ENCODE results near the gene SEL1L. TPM values are rescaled to one million over a fixed set of nuclear protein-coding genes. Genes with fewer than 3 reads are reported as not detected.
"Not testable (repeated sequence)": the region's sequence is repeated elsewhere in the genome, so short reads cannot be mapped to it uniquely, and the experiment has no call there.

The SEL1L gene
- total RNA-seq, 1 donor from 2014 or later, result 74.7 TPM

GRCh38 chr14:81473456-81474147 lies 60.1 kb downstream of the SEL1L start:
- H3K9me3 Mint-ChIP-seq, result no peaks in the 10 kb centered on the region
- H3K36me3 Mint-ChIP-seq, result peaks cover 15% of the 10 kb centered on the region
- no peak overlapping the region for H3K4me3 Mint-ChIP-seq
- H3K4me1 Mint-ChIP-seq, result peaks cover 16% of the 10 kb centered on the region
- TF ChIP-seq CTCF (IDR thresholded peaks at IDR 0.05; ENCODE audit: unreplicated experiment), result no peak
- no peak overlapping the region for H3K27ac Mint-ChIP-seq
- DNase-seq (ENCODE audit: low spot score in 2 of 2, unreplicated experiment in 2 of 2), result no peak
- H3K27me3 Mint-ChIP-seq (ENCODE audit: low read depth), result no peaks in the 10 kb centered on the region

- Mint-ChIP-seq H3K36me3 (peaks cover 9% of the 10 kb centered on the region), H3K4me3 (no peak overlapping the region), H3K27ac (no peak overlapping the region), H3K27me3 (ENCODE audit: low read depth) (no peaks in the 10 kb centered on the region), H3K9me3 (no peaks in the 10 kb centered on the region), H3K4me1 (peaks cover 16% of the 10 kb centered on the region)
- no peak for TF ChIP-seq CTCF (IDR thresholded peaks at IDR 0.05; ENCODE audit: unreplicated experiment)
- DNase-seq (ENCODE audit: low spot score in 2 of 2, unreplicated experiment in 2 of 2), result no peak
These were observed 61.4 kb downstream of the SEL1L start for GRCh38 chr14:81472096-81472800.

GRCh38 chr14:81471062-81471461 lies 62.6 kb downstream of the SEL1L start:
- H3K9me3 Mint-ChIP-seq, result no peaks in the 10 kb centered on the region
- no peak overlapping the region for H3K4me3 Mint-ChIP-seq
- peaks cover 8% of the 10 kb centered on the region for H3K36me3 Mint-ChIP-seq
- TF ChIP-seq CTCF (IDR thresholded peaks at IDR 0.05; ENCODE audit: unreplicated experiment), result no peak
- H3K4me1 Mint-ChIP-seq, result peaks cover 21% of the 10 kb centered on the region
- DNase-seq (ENCODE audit: low spot score in 2 of 2, unreplicated experiment in 2 of 2), result no peak
- H3K27me3 Mint-ChIP-seq (ENCODE audit: low read depth), result no peaks in the 10 kb centered on the region
- H3K27ac Mint-ChIP-seq, result no peak overlapping the region

GRCh38 chr14:81470557-81470826 lies 63.2 kb downstream of the SEL1L start:
- not testable (repeated sequence) for H3K4me3 Mint-ChIP-seq; H3K36me3 Mint-ChIP-seq; DNase-seq (ENCODE audit: low spot score in 2 of 2, unreplicated experiment in 2 of 2); H3K9me3 Mint-ChIP-seq; H3K27me3 Mint-ChIP-seq (ENCODE audit: low read depth); H3K27ac Mint-ChIP-seq
- peaks cover 21% of the 10 kb centered on the region for H3K4me1 Mint-ChIP-seq

- Mint-ChIP-seq H3K9me3 (no peaks in the 10 kb centered on the region), H3K36me3 (no peaks in the 10 kb centered on the region)
These were observed 66.8 kb downstream of the SEL1L start for GRCh38 chr14:81466854-81467253.

More at GRCh38 chr14:81466854-81467253, 66.8 kb downstream of the SEL1L start:
- H3K4me1 Mint-ChIP-seq, result peaks cover 16% of the 10 kb centered on the region
- H3K4me3 Mint-ChIP-seq, result no peak overlapping the region
- TF ChIP-seq CTCF (IDR thresholded peaks at IDR 0.05; ENCODE audit: unreplicated experiment), result no peak
- no peak overlapping the region for H3K27ac Mint-ChIP-seq
- no peak for DNase-seq (ENCODE audit: low spot score in 2 of 2, unreplicated experiment in 2 of 2)
- H3K27me3 Mint-ChIP-seq (ENCODE audit: low read depth), result no peaks in the 10 kb centered on the region

Measured in mesothelial cell of epicardium (in vitro differentiated cells).